Lower leg skin (tissue), 3 donors: ENCODE results near the gene CHMP1A.

ENCODE experiments used
- POLR2A ChIP-seq, 2 donors: fragments of 450-650 bp; IDR thresholded peaks; one replicate each; pipeline ENCODE4 v1.6.1; 2016 to 2017; ENCODE audit warnings: antibody characterized with exemption in 2 of 2, mild to moderate bottlenecking in 1 of 2, moderate library complexity in 1 of 2
- TF ChIP-seq, protein P1 (sequence below), 3 donors: fragments of 450-650 bp; IDR thresholded peaks; one replicate each; pipeline ENCODE4 v1.5.1; 2016; ENCODE audit warnings: antibody characterized with exemption in 3 of 3, mild to moderate bottlenecking in 3 of 3, moderate library complexity in 2 of 3

DNA sequence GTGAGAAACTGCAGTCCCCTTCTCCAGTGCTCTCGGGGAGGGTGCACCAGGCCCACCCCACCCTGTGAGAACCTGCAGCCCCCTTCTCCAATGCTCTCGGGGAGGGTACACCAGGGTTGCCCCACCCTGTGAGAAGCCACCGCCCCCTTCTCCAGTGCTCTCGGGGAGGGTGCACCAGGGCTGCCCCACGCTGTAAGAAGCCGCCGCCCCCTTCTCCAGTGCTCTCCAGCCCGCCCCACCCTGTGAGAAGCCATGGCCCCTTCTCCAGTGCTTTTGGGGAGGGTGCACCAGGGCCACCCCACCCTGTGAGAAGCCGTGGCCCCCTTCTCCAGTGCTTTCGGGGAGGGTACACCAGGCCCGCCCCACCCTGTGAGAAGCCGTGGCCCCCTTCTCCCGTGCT, 12.2 kb upstream of the CHMP1A start:
- TF ChIP-seq, protein P1, sequence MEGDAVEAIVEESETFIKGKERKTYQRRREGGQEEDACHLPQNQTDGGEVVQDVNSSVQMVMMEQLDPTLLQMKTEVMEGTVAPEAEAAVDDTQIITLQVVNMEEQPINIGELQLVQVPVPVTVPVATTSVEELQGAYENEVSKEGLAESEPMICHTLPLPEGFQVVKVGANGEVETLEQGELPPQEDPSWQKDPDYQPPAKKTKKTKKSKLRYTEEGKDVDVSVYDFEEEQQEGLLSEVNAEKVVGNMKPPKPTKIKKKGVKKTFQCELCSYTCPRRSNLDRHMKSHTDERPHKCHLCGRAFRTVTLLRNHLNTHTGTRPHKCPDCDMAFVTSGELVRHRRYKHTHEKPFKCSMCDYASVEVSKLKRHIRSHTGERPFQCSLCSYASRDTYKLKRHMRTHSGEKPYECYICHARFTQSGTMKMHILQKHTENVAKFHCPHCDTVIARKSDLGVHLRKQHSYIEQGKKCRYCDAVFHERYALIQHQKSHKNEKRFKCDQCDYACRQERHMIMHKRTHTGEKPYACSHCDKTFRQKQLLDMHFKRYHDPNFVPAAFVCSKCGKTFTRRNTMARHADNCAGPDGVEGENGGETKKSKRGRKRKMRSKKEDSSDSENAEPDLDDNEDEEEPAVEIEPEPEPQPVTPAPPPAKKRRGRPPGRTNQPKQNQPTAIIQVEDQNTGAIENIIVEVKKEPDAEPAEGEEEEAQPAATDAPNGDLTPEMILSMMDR (IDR thresholded peaks at IDR 0.05): no peak
- TF ChIP-seq POLR2A (IDR thresholded peaks at IDR 0.05): no peak
